ENCODE measurements around the gene LZIC.

The LZIC gene

DNA sequence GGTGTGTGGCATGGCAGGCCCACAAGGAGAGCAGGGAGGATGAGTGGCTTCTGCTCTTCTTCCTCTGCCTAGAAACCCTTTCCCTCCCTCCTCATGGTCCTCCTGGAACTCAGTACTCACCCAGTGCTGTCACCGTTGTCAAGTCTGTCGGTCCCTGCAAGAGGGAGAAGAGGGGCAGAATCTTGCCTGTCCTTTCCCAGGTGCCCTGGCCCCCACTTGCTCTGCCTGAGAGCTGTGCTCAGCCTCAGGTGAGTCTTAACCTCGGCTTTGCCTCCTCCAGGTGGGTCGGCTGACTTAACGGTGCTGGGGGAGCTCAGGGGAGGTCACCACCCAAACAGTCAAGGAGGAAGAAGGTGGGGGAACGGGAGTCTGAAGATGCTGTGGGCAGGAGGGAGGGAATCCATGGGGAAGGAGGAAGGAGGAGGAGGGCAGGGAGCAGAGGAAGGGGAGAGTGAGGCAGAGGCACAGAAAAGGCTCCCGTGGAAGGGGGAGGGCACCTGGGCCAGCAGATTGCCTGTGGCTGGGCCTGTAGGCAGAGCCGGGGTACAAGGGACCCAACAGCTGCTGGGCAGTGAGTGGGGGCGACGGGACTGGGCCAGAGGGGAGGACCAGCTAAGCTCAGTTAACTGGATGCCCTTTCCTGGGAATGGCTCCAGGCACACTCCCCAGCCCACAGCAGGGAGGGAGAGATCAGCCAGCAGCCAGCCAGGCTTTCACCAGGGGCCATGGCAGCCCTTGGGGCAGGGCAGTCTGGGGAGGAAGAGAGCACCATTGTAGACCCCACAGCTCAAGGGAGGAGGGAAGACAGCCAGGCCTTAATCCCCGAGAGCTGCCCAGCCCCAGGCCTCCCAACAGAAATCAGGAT, 59.4 kb downstream of the LZIC start:
- no peak for DNase-seq

DNA sequence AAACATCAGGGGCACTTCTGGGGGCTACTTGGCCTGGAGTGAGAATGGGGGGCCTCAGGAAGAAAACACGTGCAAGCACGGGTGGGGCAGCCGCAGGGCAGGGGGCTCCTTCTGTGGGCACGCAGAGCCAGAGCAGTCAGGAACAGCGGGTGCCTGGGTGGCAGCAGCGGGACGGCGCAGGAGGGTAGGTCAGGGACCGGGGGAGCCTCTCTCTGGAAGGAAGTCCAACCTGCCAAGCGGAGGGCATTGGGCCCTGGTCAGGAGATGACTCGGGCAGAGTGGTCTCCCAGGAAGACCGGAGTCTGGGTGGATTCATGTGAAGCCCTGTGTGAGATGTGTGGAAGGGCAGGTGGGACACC, 60.3 kb downstream of the LZIC start:
- no peak for DNase-seq

DNA sequence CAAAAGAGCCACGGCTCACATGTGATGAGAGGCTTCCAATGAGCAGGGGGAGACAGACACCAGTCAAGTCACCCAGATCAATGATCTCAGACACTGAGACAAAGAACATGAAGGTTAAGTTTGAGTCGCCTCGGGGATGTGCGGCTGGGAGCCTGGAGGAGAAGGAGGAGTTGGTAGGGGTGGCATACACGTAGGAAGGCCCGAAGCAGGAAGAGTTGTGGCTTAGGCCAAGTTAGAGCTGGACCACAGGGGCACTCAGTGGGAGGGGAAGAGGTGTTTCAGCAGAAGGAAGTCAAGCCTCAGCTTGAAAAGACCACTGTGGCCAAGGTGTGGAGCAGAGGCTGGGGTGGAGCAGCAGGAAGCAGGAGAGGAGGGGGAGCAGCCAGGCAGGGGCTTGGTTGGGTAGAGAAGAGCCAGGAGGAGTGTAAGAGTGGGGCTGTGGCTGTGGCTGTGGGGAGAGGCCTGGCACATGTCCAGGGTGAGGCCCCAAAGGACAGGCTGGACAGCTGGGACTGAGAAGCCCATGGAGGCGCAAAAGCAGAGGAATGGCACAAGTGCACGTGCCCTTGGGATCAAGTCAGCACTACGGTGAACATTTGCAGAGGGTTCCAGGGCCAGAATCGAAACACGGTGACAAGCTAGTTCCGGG, 60.8 kb downstream of the LZIC start:
- DNase-seq = peak; percentile 38

DNA sequence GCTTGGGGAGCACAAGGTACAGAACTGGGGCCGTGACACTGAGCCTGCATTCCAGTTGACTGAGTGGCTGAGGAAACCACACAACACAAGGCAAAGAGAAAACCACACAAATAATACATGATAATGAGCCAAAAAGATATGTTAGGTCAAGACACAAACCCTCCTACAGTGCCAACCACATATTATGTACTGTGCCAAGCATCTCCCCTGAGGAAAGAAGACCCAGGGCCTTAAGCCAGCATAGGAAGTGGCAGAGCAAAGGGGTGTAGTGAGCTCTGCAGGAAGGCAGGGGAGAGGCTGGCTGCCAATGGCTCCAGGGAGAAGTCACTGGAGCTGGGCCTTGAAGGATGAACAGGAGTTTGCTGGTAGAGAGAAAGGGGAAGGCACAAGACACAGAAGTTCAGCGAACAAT, 61.3 kb downstream of the LZIC start:
- peak; percentile 60 for DNase-seq

Data from hematopoietic multipotent progenitor cell treated with erythropoietin and hydrocortisone succinate and interleukin-3 and kit ligand, for 4 days (in vitro differentiated cells).